Heart left ventricle (tissue), 13 donors: ENCODE data around the gene ITGA2.

Source experiments
- POLR2A ChIP-seq, 2 donors: fragments of 450-650 bp; IDR thresholded peaks; one replicate each; pipeline ENCODE4 v1.6.1; 2017; ENCODE audit warnings: antibody characterized with exemption in 2 of 2, mild to moderate bottlenecking in 2 of 2, moderate library complexity in 2 of 2
- TF ChIP-seq, protein P1 (sequence below), 12 donors: fragments of 200-600 bp; sonication (generic) in 4 of 12; IDR thresholded peaks; one replicate each; pipeline versions ENCODE4 v1.5.0 to v1.8.0; 2018 to 2022; ENCODE audit warnings: antibody characterized with exemption in 12 of 12, mild to moderate bottlenecking in 5 of 12
- donor health status: ischemic (EF 13 %, LVEDD 7.1; RV severe dilation, severe dysfunction).
- donor health status: DM: no; HTN: yes; CAD: no.
- donor health status: DM: no; HTN: no; CAD: no.
- donor health status: ischemic (EF 25% LVEDD 6.9; RV normal size, moderate dysfunction).
- donor health status: ischemic (EF 25% LVEDD 5.7; RV mildly dilated, moderate dysfunction).
- donor health status: ischemic (EF 35%, LVEDD 5.7; RV mildly dilated, moderate dysfunction).
- donor health status: nonischemic (EF 11% LVEDD 7.7; RV severe dilation, severe dysfunction).
- donor health status: DM: yes; HTN: yes; CAD: no.
- donor health status: PGD.
- donor health status: ischemic (EF 29% LVEDD 5.4; RV normal size, mild dysfunction).
- donor health status: nonischemic (EF 23%, LVEDD 6.1; RV moderate dilation, normal function).

DNA sequence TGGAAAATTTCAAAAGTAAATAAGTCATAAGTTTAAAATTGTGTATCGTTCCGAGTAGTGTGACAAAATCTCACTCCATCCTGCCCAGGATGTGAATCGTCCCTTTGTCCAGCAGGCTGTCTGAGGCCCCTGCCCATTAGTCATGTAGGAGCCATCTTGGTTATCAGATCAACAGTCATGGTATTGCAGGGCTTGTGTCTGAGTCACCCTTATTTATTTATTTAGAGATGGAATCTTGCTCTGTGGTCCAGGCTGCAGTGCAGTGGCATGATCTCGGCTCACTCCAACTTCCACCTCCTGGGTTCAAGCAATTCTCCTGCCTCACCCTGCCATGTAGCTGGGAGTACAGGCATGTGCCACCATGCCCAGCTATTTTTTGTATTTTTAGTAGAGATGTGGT, 30.2 kb downstream of the ITGA2 start:
- TF ChIP-seq, protein P1, sequence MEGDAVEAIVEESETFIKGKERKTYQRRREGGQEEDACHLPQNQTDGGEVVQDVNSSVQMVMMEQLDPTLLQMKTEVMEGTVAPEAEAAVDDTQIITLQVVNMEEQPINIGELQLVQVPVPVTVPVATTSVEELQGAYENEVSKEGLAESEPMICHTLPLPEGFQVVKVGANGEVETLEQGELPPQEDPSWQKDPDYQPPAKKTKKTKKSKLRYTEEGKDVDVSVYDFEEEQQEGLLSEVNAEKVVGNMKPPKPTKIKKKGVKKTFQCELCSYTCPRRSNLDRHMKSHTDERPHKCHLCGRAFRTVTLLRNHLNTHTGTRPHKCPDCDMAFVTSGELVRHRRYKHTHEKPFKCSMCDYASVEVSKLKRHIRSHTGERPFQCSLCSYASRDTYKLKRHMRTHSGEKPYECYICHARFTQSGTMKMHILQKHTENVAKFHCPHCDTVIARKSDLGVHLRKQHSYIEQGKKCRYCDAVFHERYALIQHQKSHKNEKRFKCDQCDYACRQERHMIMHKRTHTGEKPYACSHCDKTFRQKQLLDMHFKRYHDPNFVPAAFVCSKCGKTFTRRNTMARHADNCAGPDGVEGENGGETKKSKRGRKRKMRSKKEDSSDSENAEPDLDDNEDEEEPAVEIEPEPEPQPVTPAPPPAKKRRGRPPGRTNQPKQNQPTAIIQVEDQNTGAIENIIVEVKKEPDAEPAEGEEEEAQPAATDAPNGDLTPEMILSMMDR (IDR thresholded peaks at IDR 0.05): no peak
- TF ChIP-seq POLR2A (IDR thresholded peaks at IDR 0.05): no peak
